K562 (cell line): ENCODE measurements around the gene UTP11. TPM values are rescaled to one million over a fixed set of nuclear protein-coding genes. Genes with fewer than 3 reads are reported as not detected.

Experiments
- ATAC-seq: fragments of 200-7000 bp; cut with Tn5 transposase; 3 replicates; pipeline ENCODE4 v1.9.1; 2020; ENCODE audit warnings: moderate library complexity
- BruUV-seq: library from RNA; stranded (reverse); fragments of 400-500 nt; replicated peaks from 2 replicates; lab custom pipeline; 2021; lab: Mats Ljungman, UMichigan
- CTCF ChIA-PET: fragments of 300-600 bp; formaldehyde crosslinking; extraction: SDS; loops from one replicate; lab custom pipeline; 2021; ENCODE audit warnings: low intra/inter-chr PET ratio; lab: Yijun Ruan, JAX
- POLR2A ChIA-PET: fragments of 300-600, 350-650 bp; sonication (Branson Sonifier 250); formaldehyde crosslinking; extraction: SDS; loops from one replicate; lab custom pipeline; 2021; ENCODE audit warnings: antibody characterized with exemption, inconsistent platforms; lab: Yijun Ruan, JAX
- DNase-seq, 4 experiments: peaks; one replicate each; pipeline versions ENCODE4 v3.0.0 to v3.0.0-alpha.2; 2011 to 2018; ENCODE audit warnings: low spot score in 3 of 4, mixed read lengths in 3 of 4; ENCODE audit errors: extremely low read depth in 1 of 4
- FAIRE-seq: peaks from 2 replicates; lab custom pipeline; 2011; peaks lifted over from hg19 to GRCh38; lab: Jason Lieb, UNC
- H2AFZ ChIP-seq: 2 replicates; pipeline ENCODE4 v1.6.0; 2011; ENCODE audit warnings: low read depth, low read length, control low read depth, inconsistent platforms
- H3K27ac ChIP-seq: fragments of 200-600 bp; 3 replicates; pipeline ENCODE4 v1.8.0; 2011; ENCODE audit warnings: low read depth, mild to moderate bottlenecking, control low read depth, inconsistent platforms, low read length, moderate library complexity, mixed read lengths; ENCODE audit errors: extremely low read depth
- H3K27me3 ChIP-seq, 2 experiments: fragments of 300-600 bp in 1 of 2; 2 replicates in 1 of 2; 3 replicates in 1 of 2; pipeline versions ENCODE4 v1.6.0 to v1.8.0; 2011; ENCODE audit warnings: inconsistent platforms in 2 of 2, low read length in 2 of 2, mild to moderate bottlenecking in 1 of 2, mixed read lengths in 1 of 2, moderate library complexity in 1 of 2; ENCODE audit not compliant: control insufficient read depth in 2 of 2, insufficient read depth in 2 of 2
- H3K36me3 ChIP-seq: fragments of 300-600 bp; 3 replicates; pipeline ENCODE4 v1.8.0; 2011; ENCODE audit warnings: mild to moderate bottlenecking, low read length, inconsistent platforms; ENCODE audit not compliant: control insufficient read depth, insufficient read depth
- H3K4me1 ChIP-seq, 2 experiments: fragments of 200-600 bp in 1 of 2; replicated peaks in 1 of 2; 2 replicates in 1 of 2; 3 replicates in 1 of 2; pipeline versions ENCODE4 v1.5.1 to v1.8.0; 2011; ENCODE audit warnings: inconsistent platforms in 2 of 2, low read length in 2 of 2, mild to moderate bottlenecking in 1 of 2, mixed read lengths in 1 of 2, moderate library complexity in 1 of 2; ENCODE audit not compliant: control insufficient read depth in 2 of 2, insufficient read depth in 2 of 2
- H3K4me2 ChIP-seq: 2 replicates; pipeline ENCODE4 v1.6.1; 2011; ENCODE audit warnings: low read length, control low read depth, inconsistent platforms, mixed read lengths; ENCODE audit not compliant: insufficient read depth
- H3K4me3 ChIP-seq: fragments of 200-600 bp; sonication (generic), shearing (Covaris generic); 2 replicates; pipeline ENCODE4 v1.5.1; 2016; ENCODE audit warnings: control low read depth, inconsistent platforms
- H3K79me2 ChIP-seq: fragments of 200-600 bp; 3 replicates; pipeline ENCODE4 v1.8.0; 2011; ENCODE audit warnings: low read length, inconsistent platforms; ENCODE audit not compliant: control insufficient read depth, insufficient read depth
- H3K9ac ChIP-seq, 2 experiments: 2 replicates each; pipeline versions ENCODE4 v1.6.0 to v1.6.1; 2011; ENCODE audit warnings: low read depth in 2 of 2, low read length in 2 of 2, control low read depth in 1 of 2, inconsistent platforms in 1 of 2, mild to moderate bottlenecking in 1 of 2, mixed read lengths in 1 of 2; ENCODE audit not compliant: insufficient read depth in 1 of 2
- H3K9me1 ChIP-seq: one replicate; pipeline ENCODE4 v1.6.0; 2011; ENCODE audit warnings: inconsistent platforms, mild to moderate bottlenecking, low read length, moderate library complexity; ENCODE audit not compliant: control insufficient read depth, insufficient read depth
- H3K9me3 ChIP-seq: replicated peaks from 2 replicates; pipeline ENCODE4 v1.5.1; 2011; ENCODE audit warnings: low read depth, low read length, inconsistent platforms; ENCODE audit not compliant: control insufficient read depth, insufficient read depth
- H4K20me1 ChIP-seq: replicated peaks from 2 replicates; pipeline ENCODE4 v1.6.1; 2011; ENCODE audit warnings: low read length, inconsistent platforms, mixed read lengths; ENCODE audit not compliant: control insufficient read depth, insufficient read depth
- CBFB ChIP-seq: sonication (generic); formaldehyde crosslinking; IDR thresholded peaks from 2 replicates; pipeline ENCODE4 v1.4.0; 2020; ENCODE audit warnings: mild to moderate bottlenecking, missing genetic modification reagents
- CREBBP ChIP-seq: IDR thresholded peaks from one replicate; pipeline ENCODE4 v1.6.1; 2012; ENCODE audit warnings: low read depth, mild to moderate bottlenecking, control low read depth, inconsistent platforms, low read length
- CTBP1 ChIP-seq: fragments of 450-650 bp; IDR thresholded peaks from 2 replicates; pipeline ENCODE4 v1.6.1; 2016; ENCODE audit warnings: borderline replicate concordance
- POLR2B ChIP-seq: fragments of 450-650 bp; IDR thresholded peaks from 2 replicates; pipeline ENCODE4 v1.6.1; 2018; ENCODE audit warnings: low read depth; ENCODE audit not compliant: partially characterized antibody
- ZNF347 ChIP-seq: fragments of 450-650 bp; formaldehyde crosslinking; IDR thresholded peaks from 2 replicates; pipeline ENCODE4 v1.4.0; 2020; ENCODE audit warnings: low read depth, mild to moderate bottlenecking, moderate library complexity
- WGBS: fragments of 100-300 bp; shearing (Covaris generic); methylation state at CpG from one replicate; pipeline ENCODE4 v1.1.6; 2016; ENCODE audit warnings: low coverage, mixed read lengths; ENCODE audit not compliant: insufficient coverage; ENCODE audit errors: missing lambda C conversion rate; 5-methylcytosine and 5-hydroxymethylcytosine counted together
- in situ Hi-C: fragments of 300-500 bp; cut with MboI; formaldehyde crosslinking; loops from 4 replicates; pipeline ENCODE4 v1.15.0; 2018; ENCODE audit warnings: inconsistent platforms, mixed read lengths
- intact Hi-C: fragments of 100-400 bp; cut with micrococcal nuclease; formaldehyde crosslinking; loops from 2 replicates; pipeline ENCODE4 v1.14.2; 2022
- polyA plus RNA-seq, 8 experiments: library from polyadenylated mRNA; depleted of rRNA in 4 of 8; stranded (reverse) in 5 of 8; unstranded in 3 of 8; fragments of >200 nt; fragmentation: Nextera tagmentation in 2 of 8; fragmentation: Illumina TruSeq in 1 of 8; extraction: Ambion mirVana in 2 of 8; extraction: Trizol in 1 of 8; gene quantifications; 2 replicates each; pipeline versions ENCODE4 v1.2.1 to v1.2.3, GENCODE V29; 2011 to 2014; ENCODE audit warnings: inconsistent platforms in 1 of 8, missing spikeins in 1 of 8
- total RNA-seq, 7 experiments: library from RNA; depleted of rRNA in 6 of 7; stranded (reverse); fragments of >200 nt in 6 of 7; fragmentation: Illumina TruSeq in 2 of 7; extraction: Trizol in 2 of 7; gene quantifications; 2 replicates each; pipeline versions ENCODE4 v1.2.1 to v1.2.3, GENCODE V29; 2011 to 2021; ENCODE audit warnings: low replicate concordance in 1 of 7

The UTP11 gene
- total and polyA plus RNA-seq, 9 of the 15 experiments (the other 6 are each of a cell fraction or from before 2014, with no cell fraction given), result 91.1 to 378 (median 221) TPM

- POLR2A ChIA-PET, result interaction anchor here (1.7 to 2.2 kb wide), 2 partner anchors 10 to 11 kb away, joined by 5 to 10 read pairs; no protein-coding TSS in a partner anchor
- BruUV-seq, result no TSS peak
- Histone ChIP-seq H3K36me3 (no peaks in the 10 kb centered on the region), H3K9me3 (no peaks in the 10 kb centered on the region), H3K4me3 (no peak overlapping the region), H3K27ac (no peak overlapping the region), H3K9ac (no peak overlapping the region), H3K9me1 (no peaks in the 10 kb centered on the region), H3K4me1 (peaks cover 12 to 25% of the 10 kb centered on the region in 2 experiments; a peak in 4 of 5 replicates), H2AFZ (peak overlapping the region; percentile 49), H3K79me2 (no peaks in the 10 kb centered on the region), H3K4me2 (peak overlapping the region; percentile 49; the same call in 1 of the 2 replicates), H4K20me1 (no peaks in the 10 kb centered on the region), H3K27me3 (peaks cover 4 to 26% of the 10 kb centered on the region in 2 experiments; a peak in 2 of 5 replicates)
- no peak; the same call in 2 of the 3 replicates for ATAC-seq
- CTCF ChIA-PET, result no interaction called here
- no peak for FAIRE-seq
- intact Hi-C loops (no loop called here), in situ Hi-C loops (no loop called here)
- TF ChIP-seq CBFB (CRISPR knock-in tag) (no peak), POLR2B (no peak), CTBP1 (no peak), ZNF347 (no peak), CREBBP (no peak)
- 17% methylated on average over 4 of the region's 5 CpGs for WGBS
- no peak for DNase-seq
Measured at GRCh38 chr1:38063616-38064015, 51.1 kb downstream of the UTP11 start.
